ENCODE results near the gene PRR13. TPM values are rescaled to one million over a fixed set of nuclear protein-coding genes. Genes with fewer than 3 reads are reported as not detected.

Gene PRR13
- total and polyA plus RNA-seq, 9 of the 15 experiments (the other 6 are each of a cell fraction or from before 2014, with no cell fraction given), result 117 to 835 (median 285) TPM

- TF ChIP-seq SAFB (IDR thresholded peaks at IDR 0.05; ENCODE audit: borderline replicate concordance, low read depth, low read length) (no peak), HOXB6 (CRISPR knock-in tag; IDR thresholded peaks at IDR 0.05; ENCODE audit: borderline replicate concordance) (no peak), KDM5B (IDR thresholded peaks at IDR 0.05; ENCODE audit: insufficient replicate concordance, low read depth, low read length) (no peak), XRCC4 (IDR thresholded peaks at IDR 0.05; ENCODE audit: extremely low read depth, insufficient read depth, insufficient read length) (no peak), NFYB (IDR thresholded peaks at IDR 0.05; ENCODE audit: extremely low read depth, insufficient read length) (no peak), PRMT5 (CRISPR knock-in tag; IDR thresholded peaks at IDR 0.05) (no peak), SIRT6 (IDR thresholded peaks at IDR 0.05; ENCODE audit: low read depth, low read length) (no peak), ZFP91 (CRISPR knock-in tag; IDR thresholded peaks at IDR 0.05) (no peak), NR2C2 (CRISPR knock-in tag; IDR thresholded peaks at IDR 0.05) (no peak), NR2C2 (tag; IDR thresholded peaks at IDR 0.05) (peak; percentile 71), ZNF609 (CRISPR knock-in tag; IDR thresholded peaks at IDR 0.05; ENCODE audit: borderline replicate concordance) (no peak), LEF1 (IDR thresholded peaks at IDR 0.05) (peak; percentile 66; the same call in 1 of the 2 replicates), ZNF717 (CRISPR knock-in tag; IDR thresholded peaks at IDR 0.05) (no peak), AFF1 (IDR thresholded peaks at IDR 0.05; ENCODE audit: low read depth in 1 of 2, partially characterized antibody in 2 of 2) (no peak), YBX1 (IDR thresholded peaks at IDR 0.05) (no peak)
Observed at GRCh38 chr12:53424626-53425514, 16.7 kb upstream of the PRR13 start (continued).

All from K562 (cell line).